ENCODE results near the gene PDCD1LG2. TPM values are rescaled to one million over a fixed set of nuclear protein-coding genes. Genes with fewer than 3 reads are reported as not detected.

Gene PDCD1LG2
- total RNA-seq, 1 donor from 2014 or later: 3.2 TPM

DNA sequence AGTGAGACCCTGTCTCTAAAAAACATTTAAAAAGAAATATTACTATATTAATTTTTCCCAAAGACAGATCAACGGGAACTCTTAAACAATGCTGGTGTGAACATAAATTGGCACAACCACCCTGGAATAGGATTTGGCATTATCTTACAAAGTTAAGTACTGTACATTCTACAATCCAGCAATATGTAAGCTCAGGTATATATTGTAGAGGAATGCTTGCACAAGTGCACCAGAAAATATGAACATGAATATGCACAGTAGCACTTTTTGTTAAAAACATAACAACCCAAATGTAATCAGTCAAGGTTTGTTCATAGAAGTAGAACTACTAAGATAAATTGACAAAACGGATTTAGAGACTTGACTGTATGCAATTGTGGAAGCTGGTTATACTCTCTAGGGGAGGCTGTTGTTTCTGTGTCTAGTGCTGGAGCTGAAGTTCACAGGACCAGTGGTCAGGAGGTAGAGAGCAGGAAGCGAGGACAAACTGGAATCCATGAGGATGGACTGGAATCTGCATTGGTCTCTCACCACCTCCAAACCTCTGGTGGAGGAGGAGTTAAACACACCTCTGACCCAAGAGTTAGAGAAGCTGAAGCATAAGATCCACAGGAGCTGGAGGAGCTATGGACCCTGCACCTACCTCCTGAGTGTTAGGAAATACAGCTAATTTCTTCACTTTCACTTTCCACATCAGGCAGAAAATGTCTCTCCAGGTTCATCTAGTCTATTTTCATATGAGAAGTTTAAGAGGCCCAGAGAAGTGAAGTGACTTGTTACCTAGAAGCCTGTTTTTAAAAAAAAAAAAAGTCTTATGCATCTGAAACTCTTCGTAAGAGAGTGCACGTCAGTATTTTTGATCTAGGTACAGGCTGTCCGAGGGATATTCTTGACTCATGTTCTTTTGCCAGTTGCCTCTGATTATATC lies 98.2 kb downstream of the PDCD1LG2 start:
- no peak for DNase-seq (ENCODE audit: low read depth)
- Histone ChIP-seq H3K36me3 (ENCODE audit: control insufficient read depth, insufficient read depth, low read length) (no peaks in the 10 kb centered on the region), H3K4me3 (ENCODE audit: low read depth, low read length) (no peak overlapping the region), H3K27me3 (ENCODE audit: control insufficient read depth, insufficient read depth, low read length) (no peaks in the 10 kb centered on the region)
- TF ChIP-seq, protein P1, sequence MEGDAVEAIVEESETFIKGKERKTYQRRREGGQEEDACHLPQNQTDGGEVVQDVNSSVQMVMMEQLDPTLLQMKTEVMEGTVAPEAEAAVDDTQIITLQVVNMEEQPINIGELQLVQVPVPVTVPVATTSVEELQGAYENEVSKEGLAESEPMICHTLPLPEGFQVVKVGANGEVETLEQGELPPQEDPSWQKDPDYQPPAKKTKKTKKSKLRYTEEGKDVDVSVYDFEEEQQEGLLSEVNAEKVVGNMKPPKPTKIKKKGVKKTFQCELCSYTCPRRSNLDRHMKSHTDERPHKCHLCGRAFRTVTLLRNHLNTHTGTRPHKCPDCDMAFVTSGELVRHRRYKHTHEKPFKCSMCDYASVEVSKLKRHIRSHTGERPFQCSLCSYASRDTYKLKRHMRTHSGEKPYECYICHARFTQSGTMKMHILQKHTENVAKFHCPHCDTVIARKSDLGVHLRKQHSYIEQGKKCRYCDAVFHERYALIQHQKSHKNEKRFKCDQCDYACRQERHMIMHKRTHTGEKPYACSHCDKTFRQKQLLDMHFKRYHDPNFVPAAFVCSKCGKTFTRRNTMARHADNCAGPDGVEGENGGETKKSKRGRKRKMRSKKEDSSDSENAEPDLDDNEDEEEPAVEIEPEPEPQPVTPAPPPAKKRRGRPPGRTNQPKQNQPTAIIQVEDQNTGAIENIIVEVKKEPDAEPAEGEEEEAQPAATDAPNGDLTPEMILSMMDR (IDR thresholded peaks at IDR 0.05; ENCODE audit: insufficient read depth, low read length, poor library complexity, severe bottlenecking): no peak

DNA sequence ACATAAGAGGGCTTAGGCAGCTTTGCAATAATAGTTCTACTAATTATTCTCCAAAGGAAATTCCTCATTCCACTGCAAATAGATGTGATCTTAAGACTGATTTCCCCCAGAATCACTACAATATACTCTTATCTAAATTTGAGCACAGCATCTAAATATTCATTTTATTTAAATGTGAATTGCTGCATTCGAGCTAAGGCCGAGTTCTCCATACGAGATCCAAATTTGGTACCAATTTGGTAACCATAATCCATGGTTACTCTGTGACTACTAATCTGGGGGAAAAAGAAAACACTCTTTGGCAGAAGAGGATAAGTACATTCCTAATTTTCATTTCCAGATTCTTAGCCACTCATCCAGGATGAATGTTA lies 98.9 kb downstream of the PDCD1LG2 start:
- TF ChIP-seq, protein P1 (IDR thresholded peaks at IDR 0.05; ENCODE audit: insufficient read depth, low read length, poor library complexity, severe bottlenecking): no peak
- Histone ChIP-seq H3K4me3 (ENCODE audit: low read depth, low read length) (no peak overlapping the region), H3K27me3 (ENCODE audit: control insufficient read depth, insufficient read depth, low read length) (no peaks in the 10 kb centered on the region), H3K36me3 (ENCODE audit: control insufficient read depth, insufficient read depth, low read length) (no peaks in the 10 kb centered on the region)
- no peak for DNase-seq (ENCODE audit: low read depth)

DNA sequence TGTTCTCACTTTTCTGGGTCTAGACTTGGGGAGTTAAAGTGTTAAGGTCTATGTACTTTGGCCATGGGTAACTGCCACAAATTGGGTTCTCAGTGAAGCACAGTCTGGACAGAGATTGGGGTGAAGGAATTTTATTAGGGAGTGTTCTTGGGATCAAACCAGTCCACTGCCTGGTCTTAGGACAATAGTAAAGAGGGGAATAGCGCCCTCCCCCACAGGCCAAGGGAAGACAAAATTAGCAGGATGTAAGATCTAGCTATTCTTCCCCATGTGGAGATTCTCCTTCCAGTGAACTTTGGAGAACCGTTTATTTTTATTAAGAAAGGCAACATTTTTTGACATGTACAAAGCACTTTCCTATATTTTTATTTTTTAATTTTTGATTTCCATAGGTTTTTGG lies 100.2 kb downstream of the PDCD1LG2 start:
- TF ChIP-seq, protein P1 (IDR thresholded peaks at IDR 0.05; ENCODE audit: insufficient read depth, low read length, poor library complexity, severe bottlenecking): no peak
- H3K27me3 ChIP-seq (ENCODE audit: control insufficient read depth, insufficient read depth, low read length): no peaks in the 10 kb centered on the region
- DNase-seq (ENCODE audit: low read depth): no peak
- H3K4me3 ChIP-seq (ENCODE audit: low read depth, low read length): no peak overlapping the region
- no peaks in the 10 kb centered on the region for H3K36me3 ChIP-seq (ENCODE audit: control insufficient read depth, insufficient read depth, low read length)

DNA sequence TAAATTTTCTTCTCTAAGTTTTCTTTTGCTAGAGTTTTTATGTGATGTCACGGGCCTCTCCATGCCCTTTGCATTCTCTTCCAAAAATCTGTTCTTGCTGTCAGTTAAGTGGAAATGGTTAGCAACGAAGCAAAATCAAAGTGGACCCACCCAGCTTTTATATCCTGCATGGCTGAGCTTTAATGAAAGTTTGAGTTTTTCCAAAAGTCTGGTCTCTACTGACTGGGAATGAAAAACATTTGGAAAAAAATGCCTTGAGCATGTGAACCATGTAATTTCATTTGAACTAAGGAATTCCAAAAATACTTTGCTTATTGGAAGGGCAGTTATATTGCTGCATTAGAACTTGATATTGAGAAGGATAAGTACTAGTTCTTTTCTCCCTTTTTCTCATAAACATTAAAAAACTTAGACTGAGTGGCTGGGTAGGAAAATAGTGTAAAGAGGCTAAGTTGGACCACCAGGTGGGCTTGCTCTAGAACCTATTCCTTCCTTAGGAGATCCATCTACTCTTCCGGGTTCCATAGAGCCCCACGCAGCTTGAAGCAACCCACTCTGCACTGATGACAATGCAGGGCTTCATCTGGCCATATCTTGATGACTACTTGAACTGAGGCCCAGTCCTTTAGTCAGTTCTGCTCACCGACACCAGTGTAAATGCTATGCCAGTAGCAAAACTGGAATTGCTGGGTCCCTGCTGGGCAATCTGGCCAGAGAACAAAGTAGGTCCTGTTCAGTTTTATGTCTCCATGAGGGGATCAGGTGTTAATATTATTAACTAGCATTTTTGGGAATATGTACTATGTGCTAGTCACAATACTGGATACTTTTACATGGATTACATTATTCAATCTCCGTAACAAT lies 101.2 kb downstream of the PDCD1LG2 start:
- DNase-seq (ENCODE audit: low read depth): no peak

DNA sequence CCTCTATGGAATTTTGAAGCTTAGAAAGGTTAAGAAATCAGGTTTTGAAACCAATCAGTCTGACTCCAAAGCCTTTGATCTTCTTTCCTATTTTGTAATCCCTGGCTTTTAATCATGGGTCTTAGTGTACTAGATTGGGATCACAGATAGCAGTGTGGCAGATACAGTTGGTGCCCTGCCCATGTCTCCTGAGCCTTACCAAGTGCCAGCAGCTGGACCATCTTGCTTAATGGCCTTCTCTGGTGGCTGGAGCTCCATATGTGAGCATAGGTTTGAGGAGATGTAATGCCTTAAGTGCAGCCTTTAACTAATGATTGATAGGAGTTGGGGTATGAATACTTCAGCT lies 101.8 kb downstream of the PDCD1LG2 start:
- no peaks in the 10 kb centered on the region for H3K36me3 ChIP-seq (ENCODE audit: control insufficient read depth, insufficient read depth, low read length)
- H3K4me3 ChIP-seq (ENCODE audit: low read depth, low read length): no peak overlapping the region
- no peak for DNase-seq (ENCODE audit: low read depth)
- TF ChIP-seq, protein P1 (IDR thresholded peaks at IDR 0.05; ENCODE audit: insufficient read depth, low read length, poor library complexity, severe bottlenecking): no peak
- H3K27me3 ChIP-seq (ENCODE audit: control insufficient read depth, insufficient read depth, low read length): no peaks in the 10 kb centered on the region

More for the DNA sequence above, 101.2 kb downstream of the PDCD1LG2 start:
- Histone ChIP-seq H3K27me3 (ENCODE audit: control insufficient read depth, insufficient read depth, low read length) (no peaks in the 10 kb centered on the region), H3K4me3 (ENCODE audit: low read depth, low read length) (no peak overlapping the region), H3K36me3 (ENCODE audit: control insufficient read depth, insufficient read depth, low read length) (no peaks in the 10 kb centered on the region)
- TF ChIP-seq, protein P1 (IDR thresholded peaks at IDR 0.05; ENCODE audit: insufficient read depth, low read length, poor library complexity, severe bottlenecking): no peak

Data from kidney epithelial cell (primary cell).